ENCODE data around the gene DVL2. TPM values are rescaled to one million over a fixed set of nuclear protein-coding genes. Genes with fewer than 3 reads are reported as not detected.

DVL2 gene
- total RNA-seq, 1 experiment from 2014 or later, result 67.3 TPM

DNA sequence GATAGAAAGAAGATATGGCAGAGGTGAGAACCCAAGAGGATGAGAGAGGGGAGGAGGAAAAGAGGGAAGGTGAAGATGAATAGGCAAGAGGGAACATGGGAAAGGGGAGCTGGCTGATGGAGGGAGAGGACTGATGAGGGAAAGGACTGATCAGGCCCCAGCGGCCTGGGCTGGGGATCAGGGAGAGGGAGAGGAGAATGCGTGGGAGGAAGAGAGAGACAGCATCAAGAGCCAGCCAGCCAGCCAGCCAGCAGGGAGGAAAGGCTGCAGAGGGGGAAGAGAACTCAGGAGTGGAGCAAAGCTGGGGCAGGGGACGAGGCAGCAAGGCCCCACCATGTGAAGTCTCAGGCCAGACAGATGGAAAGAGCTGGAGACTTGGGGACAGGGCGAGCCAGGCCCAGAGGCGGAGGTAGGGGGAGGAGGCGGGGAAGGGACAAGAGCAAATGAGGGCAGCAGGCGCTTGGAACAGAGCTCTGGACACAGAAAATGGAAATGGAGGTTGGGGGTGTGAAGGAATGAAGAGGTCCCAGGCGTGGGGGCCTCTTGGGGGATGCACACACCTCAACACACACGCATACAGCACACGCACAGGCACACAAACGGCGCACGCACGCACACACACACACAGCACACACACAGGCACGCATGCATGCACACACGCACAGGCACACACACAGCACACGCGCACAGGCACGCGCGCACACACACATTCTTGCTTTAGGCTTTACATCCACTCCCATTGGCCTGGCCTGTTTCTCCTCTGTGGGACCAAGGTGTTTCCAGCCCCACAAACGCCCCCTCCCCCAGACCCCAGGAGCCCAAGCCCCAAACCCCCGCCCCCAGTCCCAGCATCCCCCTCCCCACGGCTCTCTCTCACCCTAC is 27.0 kb downstream of the DVL2 start:
- Mint-ChIP-seq H3K9me3 (no peaks in the 10 kb centered on the region), H3K4me1 (peaks cover 55% of the 10 kb centered on the region), H3K4me3 (peak overlapping the region; percentile 59), H3K36me3 (peaks cover 11% of the 10 kb centered on the region), H3K27me3 (ENCODE audit: low read depth) (no peaks in the 10 kb centered on the region), H3K27ac (peak overlapping the region; percentile 29; the same call in 1 of the 2 replicates)
- ATAC-seq (no peak), DNase-seq (ENCODE audit: low spot score) (no peak)
- TF ChIP-seq RORB (CRISPR knock-in tag; IDR thresholded peaks at IDR 0.05), result no peak
- TF ChIP-seq, protein P1, sequence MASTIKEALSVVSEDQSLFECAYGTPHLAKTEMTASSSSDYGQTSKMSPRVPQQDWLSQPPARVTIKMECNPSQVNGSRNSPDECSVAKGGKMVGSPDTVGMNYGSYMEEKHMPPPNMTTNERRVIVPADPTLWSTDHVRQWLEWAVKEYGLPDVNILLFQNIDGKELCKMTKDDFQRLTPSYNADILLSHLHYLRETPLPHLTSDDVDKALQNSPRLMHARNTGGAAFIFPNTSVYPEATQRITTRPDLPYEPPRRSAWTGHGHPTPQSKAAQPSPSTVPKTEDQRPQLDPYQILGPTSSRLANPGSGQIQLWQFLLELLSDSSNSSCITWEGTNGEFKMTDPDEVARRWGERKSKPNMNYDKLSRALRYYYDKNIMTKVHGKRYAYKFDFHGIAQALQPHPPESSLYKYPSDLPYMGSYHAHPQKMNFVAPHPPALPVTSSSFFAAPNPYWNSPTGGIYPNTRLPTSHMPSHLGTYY (CRISPR knock-in tag; IDR thresholded peaks at IDR 0.05), result no peak
- no peak for TF ChIP-seq PRRX2 (CRISPR knock-in tag; IDR thresholded peaks at IDR 0.05)
- no peak for TF ChIP-seq GRHL2 (CRISPR knock-in tag; IDR thresholded peaks at IDR 0.05; ENCODE audit: insufficient replicate concordance, severe bottlenecking)
- TF ChIP-seq, protein P2, sequence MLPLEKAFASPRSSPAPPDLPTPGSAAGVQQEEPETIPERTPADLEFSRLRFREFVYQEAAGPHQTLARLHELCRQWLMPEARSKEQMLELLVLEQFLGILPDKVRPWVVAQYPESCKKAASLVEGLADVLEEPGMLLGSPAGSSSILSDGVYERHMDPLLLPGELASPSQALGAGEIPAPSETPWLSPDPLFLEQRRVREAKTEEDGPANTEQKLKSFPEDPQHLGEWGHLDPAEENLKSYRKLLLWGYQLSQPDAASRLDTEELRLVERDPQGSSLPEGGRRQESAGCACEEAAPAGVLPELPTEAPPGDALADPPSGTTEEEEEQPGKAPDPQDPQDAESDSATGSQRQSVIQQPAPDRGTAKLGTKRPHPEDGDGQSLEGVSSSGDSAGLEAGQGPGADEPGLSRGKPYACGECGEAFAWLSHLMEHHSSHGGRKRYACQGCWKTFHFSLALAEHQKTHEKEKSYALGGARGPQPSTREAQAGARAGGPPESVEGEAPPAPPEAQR (CRISPR knock-in tag; IDR thresholded peaks at IDR 0.05), result no peak
- no peak for TF ChIP-seq NFATC4 (CRISPR knock-in tag; IDR thresholded peaks at IDR 0.05)
- TF ChIP-seq SMAD4 (CRISPR knock-in tag; IDR thresholded peaks at IDR 0.05), result no peak
- TF ChIP-seq GTF2I (CRISPR knock-in tag; conservative IDR thresholded peaks at IDR 0.05), result no peak
- TF ChIP-seq JAZF1 (CRISPR knock-in tag; IDR thresholded peaks at IDR 0.05), result no peak
- TF ChIP-seq, protein P3, sequence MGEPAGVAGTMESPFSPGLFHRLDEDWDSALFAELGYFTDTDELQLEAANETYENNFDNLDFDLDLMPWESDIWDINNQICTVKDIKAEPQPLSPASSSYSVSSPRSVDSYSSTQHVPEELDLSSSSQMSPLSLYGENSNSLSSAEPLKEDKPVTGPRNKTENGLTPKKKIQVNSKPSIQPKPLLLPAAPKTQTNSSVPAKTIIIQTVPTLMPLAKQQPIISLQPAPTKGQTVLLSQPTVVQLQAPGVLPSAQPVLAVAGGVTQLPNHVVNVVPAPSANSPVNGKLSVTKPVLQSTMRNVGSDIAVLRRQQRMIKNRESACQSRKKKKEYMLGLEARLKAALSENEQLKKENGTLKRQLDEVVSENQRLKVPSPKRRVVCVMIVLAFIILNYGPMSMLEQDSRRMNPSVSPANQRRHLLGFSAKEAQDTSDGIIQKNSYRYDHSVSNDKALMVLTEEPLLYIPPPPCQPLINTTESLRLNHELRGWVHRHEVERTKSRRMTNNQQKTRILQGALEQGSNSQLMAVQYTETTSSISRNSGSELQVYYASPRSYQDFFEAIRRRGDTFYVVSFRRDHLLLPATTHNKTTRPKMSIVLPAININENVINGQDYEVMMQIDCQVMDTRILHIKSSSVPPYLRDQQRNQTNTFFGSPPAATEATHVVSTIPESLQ (CRISPR knock-in tag; IDR thresholded peaks at IDR 0.05), result no peak
- no peak for TF ChIP-seq ZNF317 (CRISPR knock-in tag; IDR thresholded peaks at IDR 0.05; ENCODE audit: borderline replicate concordance, low read depth)
- TF ChIP-seq, protein P4, sequence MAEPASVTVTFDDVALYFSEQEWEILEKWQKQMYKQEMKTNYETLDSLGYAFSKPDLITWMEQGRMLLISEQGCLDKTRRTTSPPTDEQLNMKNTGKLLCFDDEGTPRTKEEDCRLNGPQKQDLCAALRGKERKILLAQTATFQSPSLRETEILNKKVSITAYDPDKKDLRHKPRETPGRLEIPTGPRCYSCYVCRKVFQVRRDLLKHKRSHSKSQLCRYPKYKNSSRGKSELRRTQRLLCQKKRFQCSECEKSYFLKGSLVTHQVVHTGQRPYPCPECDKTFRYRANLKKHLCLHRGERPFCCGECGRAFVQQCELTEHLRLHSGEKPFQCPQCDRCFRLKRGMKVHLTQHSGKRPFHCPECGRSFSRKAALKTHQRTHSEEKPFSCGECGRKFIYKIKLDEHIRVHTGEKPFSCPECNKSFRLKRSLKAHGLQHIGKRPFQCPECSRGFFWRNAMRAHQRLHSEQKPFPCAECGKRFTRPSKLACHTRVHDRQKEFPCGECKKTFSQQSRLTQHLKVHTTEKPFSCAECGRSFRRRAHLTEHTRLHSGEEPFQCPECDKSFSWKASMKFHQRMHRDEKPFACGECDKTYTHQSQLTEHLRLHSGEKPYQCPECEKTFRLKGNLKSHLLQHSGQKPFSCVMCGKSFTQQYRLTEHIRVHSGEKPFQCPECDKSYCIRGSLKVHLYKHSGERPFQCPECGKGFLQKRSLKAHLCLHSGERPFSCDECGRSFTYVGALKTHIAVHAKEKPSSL (CRISPR knock-in tag; conservative IDR thresholded peaks at IDR 0.05), result no peak
- no peak for TF ChIP-seq CBFB (CRISPR knock-in tag; IDR thresholded peaks at IDR 0.05; ENCODE audit: low read depth)
- TF ChIP-seq NR1H2 (CRISPR knock-in tag; IDR thresholded peaks at IDR 0.05), result no peak
- TF ChIP-seq, protein P5, sequence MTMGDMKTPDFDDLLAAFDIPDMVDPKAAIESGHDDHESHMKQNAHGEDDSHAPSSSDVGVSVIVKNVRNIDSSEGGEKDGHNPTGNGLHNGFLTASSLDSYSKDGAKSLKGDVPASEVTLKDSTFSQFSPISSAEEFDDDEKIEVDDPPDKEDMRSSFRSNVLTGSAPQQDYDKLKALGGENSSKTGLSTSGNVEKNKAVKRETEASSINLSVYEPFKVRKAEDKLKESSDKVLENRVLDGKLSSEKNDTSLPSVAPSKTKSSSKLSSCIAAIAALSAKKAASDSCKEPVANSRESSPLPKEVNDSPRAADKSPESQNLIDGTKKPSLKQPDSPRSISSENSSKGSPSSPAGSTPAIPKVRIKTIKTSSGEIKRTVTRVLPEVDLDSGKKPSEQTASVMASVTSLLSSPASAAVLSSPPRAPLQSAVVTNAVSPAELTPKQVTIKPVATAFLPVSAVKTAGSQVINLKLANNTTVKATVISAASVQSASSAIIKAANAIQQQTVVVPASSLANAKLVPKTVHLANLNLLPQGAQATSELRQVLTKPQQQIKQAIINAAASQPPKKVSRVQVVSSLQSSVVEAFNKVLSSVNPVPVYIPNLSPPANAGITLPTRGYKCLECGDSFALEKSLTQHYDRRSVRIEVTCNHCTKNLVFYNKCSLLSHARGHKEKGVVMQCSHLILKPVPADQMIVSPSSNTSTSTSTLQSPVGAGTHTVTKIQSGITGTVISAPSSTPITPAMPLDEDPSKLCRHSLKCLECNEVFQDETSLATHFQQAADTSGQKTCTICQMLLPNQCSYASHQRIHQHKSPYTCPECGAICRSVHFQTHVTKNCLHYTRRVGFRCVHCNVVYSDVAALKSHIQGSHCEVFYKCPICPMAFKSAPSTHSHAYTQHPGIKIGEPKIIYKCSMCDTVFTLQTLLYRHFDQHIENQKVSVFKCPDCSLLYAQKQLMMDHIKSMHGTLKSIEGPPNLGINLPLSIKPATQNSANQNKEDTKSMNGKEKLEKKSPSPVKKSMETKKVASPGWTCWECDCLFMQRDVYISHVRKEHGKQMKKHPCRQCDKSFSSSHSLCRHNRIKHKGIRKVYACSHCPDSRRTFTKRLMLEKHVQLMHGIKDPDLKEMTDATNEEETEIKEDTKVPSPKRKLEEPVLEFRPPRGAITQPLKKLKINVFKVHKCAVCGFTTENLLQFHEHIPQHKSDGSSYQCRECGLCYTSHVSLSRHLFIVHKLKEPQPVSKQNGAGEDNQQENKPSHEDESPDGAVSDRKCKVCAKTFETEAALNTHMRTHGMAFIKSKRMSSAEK (CRISPR knock-in tag; IDR thresholded peaks at IDR 0.05; ENCODE audit: borderline replicate concordance), result no peak
- TF ChIP-seq SP1 (CRISPR knock-in tag; conservative IDR thresholded peaks at IDR 0.05), result no peak
- TF ChIP-seq, protein P6, sequence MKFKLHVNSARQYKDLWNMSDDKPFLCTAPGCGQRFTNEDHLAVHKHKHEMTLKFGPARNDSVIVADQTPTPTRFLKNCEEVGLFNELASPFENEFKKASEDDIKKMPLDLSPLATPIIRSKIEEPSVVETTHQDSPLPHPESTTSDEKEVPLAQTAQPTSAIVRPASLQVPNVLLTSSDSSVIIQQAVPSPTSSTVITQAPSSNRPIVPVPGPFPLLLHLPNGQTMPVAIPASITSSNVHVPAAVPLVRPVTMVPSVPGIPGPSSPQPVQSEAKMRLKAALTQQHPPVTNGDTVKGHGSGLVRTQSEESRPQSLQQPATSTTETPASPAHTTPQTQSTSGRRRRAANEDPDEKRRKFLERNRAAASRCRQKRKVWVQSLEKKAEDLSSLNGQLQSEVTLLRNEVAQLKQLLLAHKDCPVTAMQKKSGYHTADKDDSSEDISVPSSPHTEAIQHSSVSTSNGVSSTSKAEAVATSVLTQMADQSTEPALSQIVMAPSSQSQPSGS (CRISPR knock-in tag; IDR thresholded peaks at IDR 0.05; ENCODE audit: borderline replicate concordance, low read depth), result no peak
- no peak for TF ChIP-seq ZNF416 (CRISPR knock-in tag; IDR thresholded peaks at IDR 0.05)
- ChIA-PET CTCF (interaction anchor here (0.7 to 3.1 kb wide), 10 partner anchors 11 to 161 kb away, joined by 3 to 24 read pairs (median 5); partner anchors contain the start of genes ACADVL and DLG4), POLR2A (interaction anchor here (0.6 to 1.4 kb wide), 4 partner anchors 13 to 280 kb away, joined by 3 to 8 read pairs (median 4); partner anchors contain the start of genes ACADVL and DLG4)
